ENCODE measurements around the gene ABCC1. TPM values are rescaled to one million over a fixed set of nuclear protein-coding genes. Genes with fewer than 3 reads are reported as not detected.

ABCC1 gene
- total and polyA plus RNA-seq, 2 of the 4 experiments (the other 2 are of a cell fraction), result 39.4 to 66.0 TPM

- no TSS peak for BruUV-seq (replicated peaks)
- Histone ChIP-seq H3K14ac (replicated peaks; ENCODE audit: low read depth, low read length) (no peak overlapping the region), H3K79me1 (ENCODE audit: low read depth in 1 of 2, low read length in 2 of 2) (peaks cover 25 to 49% of the 10 kb centered on the region in 2 experiments), H4K91ac (ENCODE audit: insufficient read depth, low read depth, low read length) (no peak overlapping the region), H3K27me3 (ENCODE audit: control insufficient read depth, insufficient read depth, low read length) (no peaks in the 10 kb centered on the region), H3K9ac (ENCODE audit: low read depth, low read length) (no peak overlapping the region), H2BK5ac (ENCODE audit: low read depth, low read length, poor library complexity, severe bottlenecking) (no peak overlapping the region), H3K27ac (ENCODE audit: insufficient read depth, low read length) (no peak overlapping the region), H3K4me2 (ENCODE audit: low read depth, low read length) (no peak overlapping the region), H3K36me3 (ENCODE audit: control insufficient read depth, insufficient read depth, low read length) (peaks cover 87% of the 10 kb centered on the region), H3K9me1 (ENCODE audit: insufficient read depth, low read length) (no peaks in the 10 kb centered on the region), H3K4me1 (ENCODE audit: control insufficient read depth, insufficient read depth, low read length) (no peaks in the 10 kb centered on the region), H4K20me1 (ENCODE audit: insufficient read depth, low read length) (peaks cover 12% of the 10 kb centered on the region), H2BK120ac (ENCODE audit: low read depth, low read length) (no peak overlapping the region), H2AK5ac (ENCODE audit: low read depth, low read length) (no peak overlapping the region), H2BK15ac (ENCODE audit: low read depth, low read length) (no peak overlapping the region), H3K9me3 (ENCODE audit: control insufficient read depth, insufficient read depth, low read length) (no peaks in the 10 kb centered on the region), H3K4ac (ENCODE audit: low read depth, low read length) (no peak overlapping the region), H4K8ac (ENCODE audit: low read depth in 2 of 2, low read length in 2 of 2) (no peak overlapping the region), H3K4me3 (ENCODE audit: insufficient read depth, low read depth, low read length) (no peak overlapping the region), H4K5ac (ENCODE audit: low read depth, low read length) (no peak overlapping the region), H3K23ac (ENCODE audit: low read depth, low read length) (no peak overlapping the region), H3K56ac (ENCODE audit: extremely low read depth, insufficient read depth, low read length) (no peak overlapping the region), H2AFZ (replicated peaks; ENCODE audit: low read length, poor library complexity) (peak overlapping the region; percentile 18), H2AK9ac (replicated peaks; ENCODE audit: low read depth, low read length, poor library complexity) (no peak overlapping the region), H2BK20ac (ENCODE audit: low read depth, low read length) (no peak overlapping the region), H3K18ac (ENCODE audit: low read depth, low read length) (no peak overlapping the region)
- TF ChIP-seq CTCF (conservative IDR thresholded peaks at IDR 0.05; ENCODE audit: low read depth, low read length) (no peak), CHD1 (IDR thresholded peaks at IDR 0.05; ENCODE audit: low read depth, low read length) (no peak), NFE2L2 (IDR thresholded peaks at IDR 0.05; ENCODE audit: low read depth, low read length) (no peak), USF2 (IDR thresholded peaks at IDR 0.05; ENCODE audit: low read depth, low read length) (no peak), SMC3 (IDR thresholded peaks at IDR 0.05; ENCODE audit: low read depth, low read length) (no peak), BHLHE40 (IDR thresholded peaks at IDR 0.05; ENCODE audit: low read depth, low read length) (no peak), MAFK (IDR thresholded peaks at IDR 0.05; ENCODE audit: low read depth, low read length) (no peak), FOS (IDR thresholded peaks at IDR 0.05; ENCODE audit: low read depth, low read length) (no peak), POLR2A (IDR thresholded peaks at IDR 0.05; ENCODE audit: low read depth, low read length) (no peak), CEBPB (IDR thresholded peaks at IDR 0.05; ENCODE audit: low read depth, low read length) (no peak), MXI1 (IDR thresholded peaks at IDR 0.05; ENCODE audit: borderline replicate concordance, low read depth, low read length) (no peak), RFX5 (IDR thresholded peaks at IDR 0.05; ENCODE audit: low read depth, low read length) (no peak), MAZ (IDR thresholded peaks at IDR 0.05; ENCODE audit: borderline replicate concordance, low read depth, low read length) (no peak), RCOR1 (IDR thresholded peaks at IDR 0.05; ENCODE audit: insufficient replicate concordance, low read length) (no peak), RAD21 (IDR thresholded peaks at IDR 0.05; ENCODE audit: low read length) (no peak)
- TF ChIP-seq, protein P1, sequence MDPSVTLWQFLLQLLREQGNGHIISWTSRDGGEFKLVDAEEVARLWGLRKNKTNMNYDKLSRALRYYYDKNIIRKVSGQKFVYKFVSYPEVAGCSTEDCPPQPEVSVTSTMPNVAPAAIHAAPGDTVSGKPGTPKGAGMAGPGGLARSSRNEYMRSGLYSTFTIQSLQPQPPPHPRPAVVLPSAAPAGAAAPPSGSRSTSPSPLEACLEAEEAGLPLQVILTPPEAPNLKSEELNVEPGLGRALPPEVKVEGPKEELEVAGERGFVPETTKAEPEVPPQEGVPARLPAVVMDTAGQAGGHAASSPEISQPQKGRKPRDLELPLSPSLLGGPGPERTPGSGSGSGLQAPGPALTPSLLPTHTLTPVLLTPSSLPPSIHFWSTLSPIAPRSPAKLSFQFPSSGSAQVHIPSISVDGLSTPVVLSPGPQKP (IDR thresholded peaks at IDR 0.05; ENCODE audit: borderline replicate concordance, low read depth, low read length), result no peak
- intact Hi-C loops (cut with micrococcal nuclease), result no loop called here
- 100% methylated on average over 1 of the region's 6 CpGs; no CpG with 5 or more reads in 1 of the 2 experiments for WGBS, 2 experiments (ENCODE audit: extremely low coverage in 2 of 2, insufficient read length in 1 of 2)
- dilution Hi-C loops (cut with HindIII; ENCODE audit: low sequenced_read_pairs, unreplicated experiment), result no loop called here
- in situ Hi-C loops (cut with MboI; ENCODE audit: low sequenced_read_pairs), result no loop called here
- CTCF ChIA-PET, result no interaction called here
- POLR2A ChIA-PET (ENCODE audit: unreplicated experiment), result no interaction called here
- ATAC-seq (ENCODE audit: low read depth), result no peak
- DNase-seq, result no peak
Measured at GRCh38 chr16:16107839-16108238, 158.4 kb downstream of the ABCC1 start.

Data from IMR-90 (cell line).